ENCODE measurements around the gene ATXN7L3. TPM values are rescaled to one million over a fixed set of nuclear protein-coding genes. Genes with fewer than 3 reads are reported as not detected.
A peak's percentile ranks its signal among the peaks of the same experiment; 100 is the strongest.

ATXN7L3 gene
- total RNA-seq, 2 donors from 2014 or later, result 97.1 to 97.5 TPM

DNA sequence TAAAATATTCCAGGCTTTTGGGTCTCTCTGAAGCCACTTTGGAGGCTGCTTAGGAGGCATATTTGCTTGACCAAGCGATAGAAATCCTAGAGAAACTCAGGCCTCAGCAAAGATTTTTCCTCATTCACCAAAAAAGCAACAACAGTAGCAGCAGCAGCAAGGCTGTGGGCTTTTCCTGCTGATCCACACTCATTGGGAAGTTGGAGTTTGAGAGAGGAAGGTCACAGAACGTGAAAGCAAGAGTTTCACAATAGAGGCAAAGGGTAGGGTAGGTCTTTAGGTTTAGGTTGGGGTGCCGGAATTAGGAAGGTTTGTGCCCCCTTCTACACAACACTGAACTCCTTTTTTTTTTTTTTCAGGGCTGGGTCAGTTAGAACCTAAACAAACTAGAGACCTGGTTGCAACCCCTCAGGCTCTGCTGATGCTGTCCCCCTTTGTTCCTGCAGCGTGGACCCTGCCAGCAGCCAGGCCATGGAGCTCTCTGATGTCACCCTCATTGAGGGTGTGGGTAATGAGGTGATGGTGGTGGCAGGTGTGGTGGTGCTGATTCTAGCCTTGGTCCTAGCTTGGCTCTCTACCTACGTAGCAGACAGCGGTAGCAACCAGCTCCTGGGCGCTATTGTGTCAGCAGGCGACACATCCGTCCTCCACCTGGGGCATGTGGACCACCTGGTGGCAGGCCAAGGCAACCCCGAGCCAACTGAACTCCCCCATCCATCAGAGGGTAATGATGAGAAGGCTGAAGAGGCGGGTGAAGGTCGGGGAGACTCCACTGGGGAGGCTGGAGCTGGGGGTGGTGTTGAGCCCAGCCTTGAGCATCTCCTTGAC is 10.9 kb downstream of the ATXN7L3 start:
- H3K36me3 Mint-ChIP-seq (ENCODE audit: low read depth), result peaks cover 7% of the 10 kb centered on the region
- peak overlapping the region; percentile 98 for H3K27ac Mint-ChIP-seq
- DNase-seq, result no peak
- H3K27me3 Mint-ChIP-seq, result no peaks in the 10 kb centered on the region
- no peak for ATAC-seq
- no peaks in the 10 kb centered on the region for H3K9me3 ChIP-seq (ENCODE audit: control insufficient read depth, low read length, poor library complexity, severe bottlenecking)
- H3K4me1 Mint-ChIP-seq, result peaks cover 30% of the 10 kb centered on the region
- H3K4me3 Mint-ChIP-seq, result no peak overlapping the region

- peak in 1 of 3 donors; percentile 19 for DNase-seq
- Mint-ChIP-seq H3K36me3 (ENCODE audit: low read depth) (peaks cover 7% of the 10 kb centered on the region), H3K4me1 (peaks cover 28% of the 10 kb centered on the region), H3K27ac (peak overlapping the region; percentile 98), H3K27me3 (no peaks in the 10 kb centered on the region), H3K4me3 (peak overlapping the region; percentile 99)
- no peaks in the 10 kb centered on the region for H3K9me3 ChIP-seq (ENCODE audit: control insufficient read depth, low read length, poor library complexity, severe bottlenecking)
- ATAC-seq, result peak; percentile 65
These were observed 12.4 kb downstream of the ATXN7L3 start for GRCh38 chr17:44187131-44187899.

- peaks cover 7% of the 10 kb centered on the region for H3K36me3 Mint-ChIP-seq (ENCODE audit: low read depth)
- peak within 1 kb of the TSS; percentile 98 for H3K27ac Mint-ChIP-seq
- ATAC-seq (peak; percentile 93), DNase-seq (peak; percentile 99 to 100 (median 100))
- H3K9me3 ChIP-seq (ENCODE audit: control insufficient read depth, low read length, poor library complexity, severe bottlenecking), result no peaks in the 10 kb centered on the region
- no peaks in the 10 kb centered on the region for H3K27me3 Mint-ChIP-seq
- H3K4me3 Mint-ChIP-seq, result peak within 1 kb of the TSS; percentile 99
- peaks cover 33% of the 10 kb centered on the region for H3K4me1 Mint-ChIP-seq
These were observed 13.2 kb downstream of the ATXN7L3 start, which contains the start of gene TMUB2 for GRCh38 chr17:44186307-44187130. TMUB2 (plus strand) TSS chr17:44186972; CDS start chr17:44187709, 737 bp downstream.

- Mint-ChIP-seq H3K4me3 (peak overlapping the region; percentile 99), H3K27ac (no peak overlapping the region)
These were observed 15.4 kb downstream of the ATXN7L3 start for GRCh38 chr17:44184212-44184810.

GRCh38 chr17:44183024-44183423 is 16.7 kb downstream of the ATXN7L3 start:
- H3K36me3 Mint-ChIP-seq (ENCODE audit: low read depth), result peaks cover 3% of the 10 kb centered on the region
- ATAC-seq (no peak), DNase-seq (no peak)
- H3K9me3 ChIP-seq (ENCODE audit: control insufficient read depth, low read length, poor library complexity, severe bottlenecking), result no peaks in the 10 kb centered on the region
- H3K27me3 Mint-ChIP-seq, result no peaks in the 10 kb centered on the region
- no peak overlapping the region for H3K4me3 Mint-ChIP-seq
- peaks cover 32% of the 10 kb centered on the region for H3K4me1 Mint-ChIP-seq
- peak overlapping the region; percentile 3 for H3K27ac Mint-ChIP-seq

More at GRCh38 chr17:44184212-44184810, 15.4 kb downstream of the ATXN7L3 start:
- DNase-seq, result no peak
- H3K36me3 Mint-ChIP-seq (ENCODE audit: low read depth), result peaks cover 3% of the 10 kb centered on the region
- no peaks in the 10 kb centered on the region for H3K9me3 ChIP-seq (ENCODE audit: control insufficient read depth, low read length, poor library complexity, severe bottlenecking)
- no peak for ATAC-seq
- no peaks in the 10 kb centered on the region for H3K27me3 Mint-ChIP-seq
- peaks cover 33% of the 10 kb centered on the region for H3K4me1 Mint-ChIP-seq

DNA sequence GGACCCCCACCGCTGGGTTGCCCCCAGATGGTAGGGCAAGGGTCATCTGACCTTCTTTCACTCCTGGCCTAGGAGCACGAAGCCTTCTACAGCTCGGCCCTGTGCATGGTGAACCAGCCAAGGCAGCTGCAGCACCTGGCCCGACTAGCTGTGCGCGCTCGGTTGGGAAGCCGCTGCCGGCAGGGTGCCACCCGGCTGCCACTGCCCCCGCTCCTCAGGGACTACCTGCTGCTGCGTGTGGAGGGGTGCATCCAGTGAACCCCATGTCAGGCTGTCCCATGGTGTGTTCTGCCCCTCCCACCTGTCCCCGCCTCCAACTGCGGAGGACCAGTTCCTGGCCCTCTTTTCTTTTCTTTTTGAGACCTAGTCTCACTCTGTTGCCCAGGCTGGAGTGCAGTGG is 21.6 kb downstream of the ATXN7L3 start:
- no peaks in the 10 kb centered on the region for H3K9me3 ChIP-seq (ENCODE audit: control insufficient read depth, low read length, poor library complexity, severe bottlenecking)
- Mint-ChIP-seq H3K36me3 (ENCODE audit: low read depth) (no peaks in the 10 kb centered on the region), H3K4me1 (peaks cover 11% of the 10 kb centered on the region), H3K27me3 (no peaks in the 10 kb centered on the region), H3K27ac (no peak overlapping the region), H3K4me3 (no peak overlapping the region)
- DNase-seq (no peak), ATAC-seq (no peak)

DNA sequence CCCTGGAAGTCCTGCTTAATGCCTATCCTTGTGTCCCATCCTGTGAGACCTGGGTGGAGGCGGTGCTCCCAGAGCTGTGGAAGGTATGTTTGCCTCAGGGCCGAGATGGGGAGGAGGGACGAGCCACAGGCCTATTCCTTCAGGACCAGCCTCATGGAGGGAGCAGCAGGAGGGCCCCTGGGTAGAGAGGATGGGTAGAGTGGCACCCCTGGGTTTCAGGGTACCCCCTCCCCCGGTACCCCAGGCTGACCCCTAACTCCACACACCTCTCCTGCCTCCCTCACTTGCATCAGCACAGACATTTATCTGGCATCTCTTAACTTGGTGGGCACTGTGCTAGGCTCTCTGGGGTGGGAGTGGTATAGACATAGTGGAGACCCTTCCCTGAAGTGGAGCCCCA is 22.0 kb downstream of the ATXN7L3 start:
- H3K9me3 ChIP-seq (ENCODE audit: control insufficient read depth, low read length, poor library complexity, severe bottlenecking), result no peaks in the 10 kb centered on the region
- no peak for ATAC-seq
- DNase-seq, result no peak
- peaks cover 11% of the 10 kb centered on the region for H3K4me1 Mint-ChIP-seq
- no peaks in the 10 kb centered on the region for H3K27me3 Mint-ChIP-seq
- no peak overlapping the region for H3K4me3 Mint-ChIP-seq
- H3K27ac Mint-ChIP-seq, result no peak overlapping the region
- H3K36me3 Mint-ChIP-seq (ENCODE audit: low read depth), result no peaks in the 10 kb centered on the region

- H3K27ac Mint-ChIP-seq, result peak overlapping the region; percentile 74
- H3K4me3 Mint-ChIP-seq, result no peak overlapping the region
- no peaks in the 10 kb centered on the region for H3K9me3 ChIP-seq (ENCODE audit: control insufficient read depth, low read length, poor library complexity, severe bottlenecking)
- no peaks in the 10 kb centered on the region for H3K27me3 Mint-ChIP-seq
- peaks cover 6% of the 10 kb centered on the region for H3K4me1 Mint-ChIP-seq
- ATAC-seq, result no peak
- DNase-seq, result no peak
- no peaks in the 10 kb centered on the region for H3K36me3 Mint-ChIP-seq (ENCODE audit: low read depth)
These were observed 22.8 kb downstream of the ATXN7L3 start for GRCh38 chr17:44176671-44177501.

- peaks cover 3% of the 10 kb centered on the region for H3K4me1 Mint-ChIP-seq
- no peaks in the 10 kb centered on the region for H3K36me3 Mint-ChIP-seq (ENCODE audit: low read depth)
- DNase-seq (no peak), ATAC-seq (no peak)
- H3K27ac Mint-ChIP-seq, result no peak overlapping the region
- H3K4me3 Mint-ChIP-seq, result no peak overlapping the region
- no peaks in the 10 kb centered on the region for H3K27me3 Mint-ChIP-seq
- H3K9me3 ChIP-seq (ENCODE audit: control insufficient read depth, low read length, poor library complexity, severe bottlenecking), result no peaks in the 10 kb centered on the region
These were observed 23.4 kb downstream of the ATXN7L3 start for GRCh38 chr17:44176257-44176656.

- DNase-seq, result no peak
- Mint-ChIP-seq H3K27me3 (no peaks in the 10 kb centered on the region), H3K4me3 (no peak overlapping the region), H3K4me1 (peaks cover 3% of the 10 kb centered on the region), H3K27ac (no peak overlapping the region), H3K36me3 (ENCODE audit: low read depth) (no peaks in the 10 kb centered on the region)
- ATAC-seq, result no peak
- H3K9me3 ChIP-seq (ENCODE audit: control insufficient read depth, low read length, poor library complexity, severe bottlenecking), result no peaks in the 10 kb centered on the region
These were observed 25.3 kb downstream of the ATXN7L3 start for GRCh38 chr17:44174427-44174826.

DNA sequence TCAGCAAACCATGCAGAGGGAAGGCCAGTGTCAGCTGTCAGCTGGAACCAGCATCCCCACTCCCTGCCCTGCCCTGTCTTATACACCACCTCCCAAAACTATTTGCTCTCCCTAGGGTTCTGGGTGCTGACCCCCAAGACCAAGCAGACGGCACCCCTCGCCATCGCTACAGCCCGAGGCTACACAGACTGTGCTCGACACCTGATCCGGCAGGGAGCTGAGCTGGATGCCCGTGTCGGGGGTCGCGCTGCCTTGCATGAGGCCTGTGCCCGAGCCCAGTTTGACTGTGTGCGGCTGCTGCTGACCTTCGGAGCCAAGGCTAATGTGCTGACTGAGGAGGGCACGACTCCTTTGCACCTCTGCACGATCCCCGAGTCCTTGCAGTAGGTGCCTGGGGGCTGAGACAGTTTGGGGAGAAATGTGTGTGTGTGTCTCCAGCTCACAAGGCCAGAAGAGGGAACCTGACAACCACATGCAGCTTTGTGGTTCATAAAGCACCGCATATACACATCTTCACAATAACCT is 27.7 kb downstream of the ATXN7L3 start:
- no peak for ATAC-seq
- H3K4me3 Mint-ChIP-seq, result no peak overlapping the region
- H3K36me3 Mint-ChIP-seq (ENCODE audit: low read depth), result no peaks in the 10 kb centered on the region
- H3K4me1 Mint-ChIP-seq, result peaks cover 7% of the 10 kb centered on the region
- DNase-seq, result no peak
- no peaks in the 10 kb centered on the region for H3K27me3 Mint-ChIP-seq
- no peak overlapping the region for H3K27ac Mint-ChIP-seq
- no peaks in the 10 kb centered on the region for H3K9me3 ChIP-seq (ENCODE audit: control insufficient read depth, low read length, poor library complexity, severe bottlenecking)

Measured in T-helper 17 cell (primary cell).